ENCODE measurements around the gene PIK3CG. TPM values are rescaled to one million over a fixed set of nuclear protein-coding genes. Genes with fewer than 3 reads are reported as not detected.

PIK3CG gene
- polyA plus RNA-seq, 2 of the 4 experiments (the other 2 are of a cell fraction), result not detected

DNA sequence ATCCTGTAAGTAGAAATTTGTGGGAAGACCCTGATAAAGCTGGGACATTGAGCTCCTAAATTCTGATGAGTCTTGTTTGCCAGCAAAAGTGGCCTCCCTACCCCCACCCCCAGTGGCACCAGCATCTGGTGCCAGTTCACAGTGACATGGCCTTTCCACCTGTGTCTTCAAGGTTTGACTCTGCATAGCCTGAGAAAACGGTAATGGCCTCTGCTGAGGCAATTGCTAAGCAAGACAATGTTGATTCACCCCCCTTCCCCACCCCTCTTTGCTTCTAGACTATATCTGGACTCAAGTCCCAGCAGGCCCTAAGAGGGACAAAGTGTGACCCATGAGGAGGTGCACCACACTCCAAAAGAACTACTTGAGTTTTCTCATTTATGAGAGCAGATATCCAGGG is 48.0 kb upstream of the PIK3CG start:
- WGBS (ENCODE audit: missing lambda C conversion rate), result 21% methylated on average over 1 of the region's 1 CpG
- DNase-seq (ENCODE audit: low read depth in 1 of 2, low spot score in 1 of 2) (no peak), ATAC-seq (no peak), FAIRE-seq (no peak)
- ChIA-PET CTCF (interaction anchor here (1.0 kb wide), 1 partner anchor 24 kb away, joined by 4 read pairs; no protein-coding TSS in a partner anchor), POLR2A (no interaction called here)
- Histone ChIP-seq H3K4me1 (no peaks in the 10 kb centered on the region), H3K27ac (no peak overlapping the region), H3K4me2 (no peak overlapping the region), H3K9me3 (no peaks in the 10 kb centered on the region), H3K4me3 (no peak overlapping the region)
- no peak for TF ChIP-seq RFX5 (IDR thresholded peaks at IDR 0.05)
- TF ChIP-seq RAD21 (conservative IDR thresholded peaks at IDR 0.05 in 1 of 2, IDR thresholded peaks at IDR 0.05 in 1 of 2), result no peak
- TF ChIP-seq SMC3 (IDR thresholded peaks at IDR 0.05), result no peak
- TF ChIP-seq CHD2 (IDR thresholded peaks at IDR 0.05; ENCODE audit: low read length, partially characterized antibody), result no peak
- no peak for TF ChIP-seq JUN (IDR thresholded peaks at IDR 0.05)
- no peak for TF ChIP-seq BHLHE40 (IDR thresholded peaks at IDR 0.05; ENCODE audit: low read depth, low read length)

DNA sequence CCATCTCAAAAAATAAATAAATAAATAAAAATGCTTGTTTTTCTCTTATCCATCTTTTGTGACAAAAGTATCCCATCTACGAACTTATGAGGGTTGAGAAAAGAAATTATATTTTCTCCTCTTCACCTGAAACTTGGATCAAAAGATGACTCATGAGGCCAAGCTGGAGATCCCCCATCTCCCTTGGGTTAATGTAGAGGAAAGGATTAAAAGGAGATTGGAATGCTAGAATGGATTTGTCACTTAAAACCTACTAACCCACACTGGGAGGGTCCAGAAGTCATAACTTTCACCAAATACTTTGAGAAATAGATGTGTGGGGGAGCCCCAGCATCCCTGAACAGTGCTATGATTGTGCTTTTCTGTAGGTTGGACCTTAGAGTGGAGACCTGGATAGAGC is 46.3 kb upstream of the PIK3CG start:
- no peak for DNase-seq (ENCODE audit: low read depth in 1 of 2, low spot score in 1 of 2)
- Histone ChIP-seq H3K4me1 (no peaks in the 10 kb centered on the region), H3K4me2 (no peak overlapping the region), H3K27ac (no peak overlapping the region), H3K9me3 (no peaks in the 10 kb centered on the region), H3K4me3 (no peak overlapping the region)
- TF ChIP-seq EHMT2 (IDR thresholded peaks at IDR 0.05; ENCODE audit: low read depth) (no peak), PHF8 (IDR thresholded peaks at IDR 0.05; ENCODE audit: borderline replicate concordance, low read depth) (no peak), TP53 (CRISPR knock-in tag; IDR thresholded peaks at IDR 0.05) (no peak), RCOR1 (IDR thresholded peaks at IDR 0.05; ENCODE audit: low read depth, low read length) (no peak), MAZ (IDR thresholded peaks at IDR 0.05; ENCODE audit: borderline replicate concordance, low read depth, low read length) (no peak), FOSL2 (IDR thresholded peaks at IDR 0.05) (no peak), FOSL2 (CRISPR knock-in tag; IDR thresholded peaks at IDR 0.05) (no peak), JUN (IDR thresholded peaks at IDR 0.05) (no peak), GATA3 (IDR thresholded peaks at IDR 0.05; ENCODE audit: borderline replicate concordance) (no peak), MYC (IDR thresholded peaks at IDR 0.05; ENCODE audit: borderline replicate concordance, low read length) (no peak), ESRRA (IDR thresholded peaks at IDR 0.05; ENCODE audit: borderline replicate concordance, low read length) (no peak)
- TF ChIP-seq, protein P1, sequence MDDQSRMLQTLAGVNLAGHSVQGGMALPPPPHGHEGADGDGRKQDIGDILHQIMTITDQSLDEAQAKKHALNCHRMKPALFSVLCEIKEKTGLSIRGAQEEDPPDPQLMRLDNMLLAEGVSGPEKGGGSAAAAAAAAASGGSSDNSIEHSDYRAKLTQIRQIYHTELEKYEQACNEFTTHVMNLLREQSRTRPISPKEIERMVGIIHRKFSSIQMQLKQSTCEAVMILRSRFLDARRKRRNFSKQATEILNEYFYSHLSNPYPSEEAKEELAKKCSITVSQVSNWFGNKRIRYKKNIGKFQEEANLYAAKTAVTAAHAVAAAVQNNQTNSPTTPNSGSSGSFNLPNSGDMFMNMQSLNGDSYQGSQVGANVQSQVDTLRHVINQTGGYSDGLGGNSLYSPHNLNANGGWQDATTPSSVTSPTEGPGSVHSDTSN (IDR thresholded peaks at IDR 0.05), result no peak
- TF ChIP-seq, protein P2, sequence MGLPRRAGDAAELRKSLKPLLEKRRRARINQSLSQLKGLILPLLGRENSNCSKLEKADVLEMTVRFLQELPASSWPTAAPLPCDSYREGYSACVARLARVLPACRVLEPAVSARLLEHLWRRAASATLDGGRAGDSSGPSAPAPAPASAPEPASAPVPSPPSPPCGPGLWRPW (IDR thresholded peaks at IDR 0.05), result no peak
- CTCF ChIA-PET, result no interaction called here
- POLR2A ChIA-PET, result no interaction called here
- no peak for ATAC-seq
- 0% methylated on average over 1 of the region's 1 CpG for WGBS (ENCODE audit: missing lambda C conversion rate)
- no peak for FAIRE-seq

DNA sequence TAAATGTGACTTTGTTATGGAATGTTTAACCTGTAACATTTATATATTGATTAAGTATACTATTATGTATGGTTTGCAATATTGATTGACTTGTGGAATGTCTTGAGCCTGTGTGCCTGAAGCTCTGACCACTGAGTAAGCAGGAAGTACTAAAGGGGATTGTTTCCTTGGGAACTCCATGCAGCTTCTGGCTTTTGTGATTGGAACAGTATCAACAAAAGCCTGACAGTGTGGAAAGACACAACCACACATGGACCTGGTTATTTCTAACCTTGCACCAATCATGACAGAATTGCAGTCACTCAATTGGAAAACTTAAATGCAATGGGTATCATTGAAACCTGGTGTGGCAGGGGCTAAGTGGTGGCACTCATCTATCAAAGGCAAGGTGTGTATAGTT is 45.5 kb upstream of the PIK3CG start:
- Histone ChIP-seq H3K4me1 (no peaks in the 10 kb centered on the region), H3K4me2 (no peak overlapping the region), H3K27ac (no peak overlapping the region), H3K4me3 (no peak overlapping the region), H3K9me3 (no peaks in the 10 kb centered on the region)
- CTCF ChIA-PET, result no interaction called here
- POLR2A ChIA-PET, result no interaction called here
- FAIRE-seq (no peak), DNase-seq (ENCODE audit: low read depth in 1 of 2, low spot score in 1 of 2) (no peak), ATAC-seq (no peak)
- TF ChIP-seq HOXB5 (CRISPR knock-in tag; IDR thresholded peaks at IDR 0.05) (no peak), NFE2L2 (conservative IDR thresholded peaks at IDR 0.05; ENCODE audit: low read length) (no peak), ZC3H11A (IDR thresholded peaks at IDR 0.05) (no peak), FOXS1 (CRISPR knock-in tag; IDR thresholded peaks at IDR 0.05) (no peak), RARB (CRISPR knock-in tag; IDR thresholded peaks at IDR 0.05) (no peak), PHF8 (IDR thresholded peaks at IDR 0.05; ENCODE audit: borderline replicate concordance, low read depth) (no peak), FOSL2 (IDR thresholded peaks at IDR 0.05) (no peak), FOSL2 (CRISPR knock-in tag; IDR thresholded peaks at IDR 0.05) (no peak), CBX2 (IDR thresholded peaks at IDR 0.05; ENCODE audit: borderline replicate concordance, low read depth) (no peak)
- TF ChIP-seq, protein P3, sequence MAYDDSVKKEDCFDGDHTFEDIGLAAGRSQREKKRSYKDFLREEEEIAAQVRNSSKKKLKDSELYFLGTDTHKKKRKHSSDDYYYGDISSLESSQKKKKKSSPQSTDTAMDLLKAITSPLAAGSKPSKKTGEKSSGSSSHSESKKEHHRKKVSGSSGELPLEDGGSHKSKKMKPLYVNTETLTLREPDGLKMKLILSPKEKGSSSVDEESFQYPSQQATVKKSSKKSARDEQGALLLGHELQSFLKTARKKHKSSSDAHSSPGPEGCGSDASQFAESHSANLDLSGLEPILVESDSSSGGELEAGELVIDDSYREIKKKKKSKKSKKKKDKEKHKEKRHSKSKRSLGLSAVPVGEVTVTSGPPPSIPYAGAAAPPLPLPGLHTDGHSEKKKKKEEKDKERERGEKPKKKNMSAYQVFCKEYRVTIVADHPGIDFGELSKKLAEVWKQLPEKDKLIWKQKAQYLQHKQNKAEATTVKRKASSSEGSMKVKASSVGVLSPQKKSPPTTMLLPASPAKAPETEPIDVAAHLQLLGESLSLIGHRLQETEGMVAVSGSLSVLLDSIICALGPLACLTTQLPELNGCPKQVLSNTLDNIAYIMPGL (CRISPR knock-in tag; IDR thresholded peaks at IDR 0.05; ENCODE audit: borderline replicate concordance), result no peak
- TF ChIP-seq, protein P4, sequence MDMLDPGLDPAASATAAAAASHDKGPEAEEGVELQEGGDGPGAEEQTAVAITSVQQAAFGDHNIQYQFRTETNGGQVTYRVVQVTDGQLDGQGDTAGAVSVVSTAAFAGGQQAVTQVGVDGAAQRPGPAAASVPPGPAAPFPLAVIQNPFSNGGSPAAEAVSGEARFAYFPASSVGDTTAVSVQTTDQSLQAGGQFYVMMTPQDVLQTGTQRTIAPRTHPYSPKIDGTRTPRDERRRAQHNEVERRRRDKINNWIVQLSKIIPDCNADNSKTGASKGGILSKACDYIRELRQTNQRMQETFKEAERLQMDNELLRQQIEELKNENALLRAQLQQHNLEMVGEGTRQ (IDR thresholded peaks at IDR 0.05), result no peak
- TF ChIP-seq, protein P5, sequence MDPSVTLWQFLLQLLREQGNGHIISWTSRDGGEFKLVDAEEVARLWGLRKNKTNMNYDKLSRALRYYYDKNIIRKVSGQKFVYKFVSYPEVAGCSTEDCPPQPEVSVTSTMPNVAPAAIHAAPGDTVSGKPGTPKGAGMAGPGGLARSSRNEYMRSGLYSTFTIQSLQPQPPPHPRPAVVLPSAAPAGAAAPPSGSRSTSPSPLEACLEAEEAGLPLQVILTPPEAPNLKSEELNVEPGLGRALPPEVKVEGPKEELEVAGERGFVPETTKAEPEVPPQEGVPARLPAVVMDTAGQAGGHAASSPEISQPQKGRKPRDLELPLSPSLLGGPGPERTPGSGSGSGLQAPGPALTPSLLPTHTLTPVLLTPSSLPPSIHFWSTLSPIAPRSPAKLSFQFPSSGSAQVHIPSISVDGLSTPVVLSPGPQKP (IDR thresholded peaks at IDR 0.05; ENCODE audit: low read depth, low read length), result no peak

All from A549 (cell line).